H1 (cell line): Measurements from ENCODE around the gene IQUB. TPM values are rescaled to one million over a fixed set of nuclear protein-coding genes. Genes with fewer than 3 reads are reported as not detected.

ENCODE experiments used
- CTCF ChIA-PET: fragments of 300-600 bp; sonication (Branson Sonifier 250); formaldehyde crosslinking; loops from one replicate; lab custom pipeline; 2021; ENCODE audit not compliant: partially characterized antibody; lab: Charles Lee
- POLR2A ChIA-PET: fragments of 300-600 bp; sonication (Branson Sonifier 250); formaldehyde crosslinking; loops from one replicate; lab custom pipeline; 2021; ENCODE audit warnings: inconsistent platforms; ENCODE audit not compliant: partially characterized antibody; lab: Charles Lee
- DNase-seq, 2 experiments: peaks; one replicate each; pipeline versions ENCODE4 v3.0.0 to v3.0.0-alpha.2; 2010 to 2022; ENCODE audit warnings: low spot score in 2 of 2, low read depth in 1 of 2, mixed read lengths in 1 of 2
- FAIRE-seq: peaks from 2 replicates; lab custom pipeline; 2011; peaks lifted over from hg19 to GRCh38; lab: Jason Lieb, UNC
- H2AFZ ChIP-seq: 2 replicates; pipeline ENCODE4 v1.8.1; 2012; ENCODE audit warnings: low read length, inconsistent platforms
- H2AK5ac ChIP-seq: 2 replicates; pipeline ENCODE4 v1.6.1; 2013; ENCODE audit warnings: low read depth, low read length
- H2BK120ac ChIP-seq: replicated peaks from 2 replicates; pipeline ENCODE3; 2013; ENCODE audit warnings: low read depth, low read length, inconsistent platforms
- H2BK12ac ChIP-seq: 2 replicates; pipeline ENCODE4 v1.6.1; 2013; ENCODE audit warnings: low read depth, low read length
- H2BK15ac ChIP-seq: 2 replicates; pipeline ENCODE4 v1.6.1; 2013; ENCODE audit warnings: low read length
- H2BK20ac ChIP-seq: 2 replicates; pipeline ENCODE4 v1.6.1; 2013; ENCODE audit warnings: low read length
- H2BK5ac ChIP-seq: 2 replicates; pipeline ENCODE4 v1.6.1; 2013; ENCODE audit warnings: low read depth, low read length
- H3K14ac ChIP-seq: 2 replicates; pipeline ENCODE4 v1.6.1; 2013; ENCODE audit warnings: inconsistent platforms; ENCODE audit not compliant: insufficient read length
- H3K18ac ChIP-seq: 2 replicates; pipeline ENCODE4 v1.6.1; 2013; ENCODE audit warnings: low read length; ENCODE audit errors: extremely low read depth
- H3K23ac ChIP-seq: 2 replicates; pipeline ENCODE4 v1.6.1; 2013; ENCODE audit warnings: inconsistent platforms; ENCODE audit not compliant: insufficient read length
- H3K23me2 ChIP-seq: 2 replicates; pipeline ENCODE4 v1.6.1; 2013; ENCODE audit warnings: low read depth, low read length
- H3K27ac ChIP-seq: 2 replicates; pipeline ENCODE4 v1.6.1; 2011; ENCODE audit warnings: low read depth, low read length, inconsistent platforms
- H3K27me3 ChIP-seq, 4 experiments: replicated peaks in 1 of 4; 1 replicate in 1 of 4; 2 replicates in 3 of 4; pipeline versions ENCODE4 v1.6.1 to v1.8.1; 2011 to 2013; ENCODE audit warnings: low read length in 3 of 4, mild to moderate bottlenecking in 3 of 4, inconsistent platforms in 2 of 4, mixed read lengths in 2 of 4, moderate library complexity in 1 of 4; ENCODE audit not compliant: control insufficient read depth in 3 of 4, insufficient read depth in 3 of 4; ENCODE audit errors: extremely low read depth in 1 of 4
- H3K36me3 ChIP-seq, 4 experiments: 2 replicates each; pipeline versions ENCODE4 v1.6.1 to v1.8.1; 2011 to 2013; ENCODE audit warnings: mild to moderate bottlenecking in 4 of 4, low read length in 3 of 4, moderate library complexity in 2 of 4, control low read depth in 1 of 4, inconsistent platforms in 1 of 4; ENCODE audit not compliant: insufficient read depth in 4 of 4, control insufficient read depth in 2 of 4
- H3K4ac ChIP-seq: replicated peaks from 2 replicates; pipeline ENCODE3; 2013; ENCODE audit warnings: low read length, low read depth, mixed read lengths, inconsistent platforms; ENCODE audit not compliant: insufficient read length
- H3K4me1 ChIP-seq, 4 experiments: replicated peaks in 1 of 4; 1 replicate in 1 of 4; 2 replicates in 3 of 4; pipeline versions ENCODE4 v1.6.1 to v1.8.1; 2011 to 2013; ENCODE audit warnings: low read length in 3 of 4, inconsistent platforms in 2 of 4, mixed read lengths in 1 of 4; ENCODE audit not compliant: insufficient read depth in 4 of 4, control insufficient read depth in 3 of 4
- H3K4me2 ChIP-seq, 2 experiments: 2 replicates each; pipeline versions ENCODE4 v1.6.1 to v1.8.1; 2011 to 2013; ENCODE audit warnings: low read depth in 2 of 2, low read length in 2 of 2, control low read depth in 1 of 2, inconsistent platforms in 1 of 2, mild to moderate bottlenecking in 1 of 2; ENCODE audit not compliant: insufficient read depth in 1 of 2
- H3K4me3 ChIP-seq, 4 experiments: fragments of 200-600, 300-600 bp in 1 of 4; sonication (generic), shearing (Covaris generic), sonication (Bioruptor Twin) in 1 of 4; 2 replicates each; pipeline versions ENCODE4 v1.5.1 to v1.8.1; 2011 to 2016; ENCODE audit warnings: low read length in 4 of 4, low read depth in 3 of 4, control low read depth in 2 of 4, inconsistent platforms in 2 of 4, mild to moderate bottlenecking in 2 of 4, mixed read lengths in 1 of 4, moderate library complexity in 1 of 4; ENCODE audit not compliant: insufficient read depth in 2 of 4; ENCODE audit errors: extremely low read depth in 1 of 4
- H3K56ac ChIP-seq: replicated peaks from 2 replicates; pipeline ENCODE3; 2013; ENCODE audit warnings: low read depth, mild to moderate bottlenecking, mixed read lengths, low read length, inconsistent platforms; ENCODE audit not compliant: insufficient read length
- H3K79me1 ChIP-seq: 2 replicates; pipeline ENCODE4 v1.6.1; 2013; ENCODE audit warnings: low read depth, low read length, control low read depth
- H3K79me2 ChIP-seq, 2 experiments: 2 replicates each; pipeline versions ENCODE4 v1.6.1 to v1.8.1; 2012 to 2013; ENCODE audit warnings: low read length in 2 of 2, mild to moderate bottlenecking in 2 of 2, inconsistent platforms in 1 of 2; ENCODE audit not compliant: insufficient read depth in 2 of 2, control insufficient read depth in 1 of 2
- H3K9ac ChIP-seq, 4 experiments: replicated peaks in 1 of 4; 1 replicate in 1 of 4; 2 replicates in 3 of 4; pipeline versions ENCODE4 v1.6.1 to v1.8.1; 2011 to 2013; ENCODE audit warnings: low read depth in 3 of 4, low read length in 3 of 4, control low read depth in 2 of 4, mild to moderate bottlenecking in 2 of 4, moderate library complexity in 2 of 4, inconsistent platforms in 1 of 4; ENCODE audit errors: extremely low read depth in 1 of 4
- H3K9me3 ChIP-seq, 2 experiments: 2 replicates each; pipeline versions ENCODE4 v1.6.1 to v1.8.1; 2012 to 2013; ENCODE audit warnings: mild to moderate bottlenecking in 2 of 2, moderate library complexity in 2 of 2, control low read depth in 1 of 2, inconsistent platforms in 1 of 2, low read depth in 1 of 2, low read length in 1 of 2, mixed read lengths in 1 of 2; ENCODE audit not compliant: insufficient read depth in 2 of 2
- H4K20me1 ChIP-seq, 2 experiments: replicated peaks in 1 of 2; 2 replicates each; pipeline versions ENCODE3 to v1.8.1; 2011 to 2013; ENCODE audit warnings: inconsistent platforms in 2 of 2, low read length in 2 of 2, mild to moderate bottlenecking in 1 of 2; ENCODE audit not compliant: insufficient read depth in 2 of 2, control insufficient read depth in 1 of 2
- H4K5ac ChIP-seq: 2 replicates; pipeline ENCODE4 v1.6.1; 2013; ENCODE audit warnings: low read length, low read depth, mixed read lengths, inconsistent platforms; ENCODE audit not compliant: insufficient read length
- H4K8ac ChIP-seq: 2 replicates; pipeline ENCODE4 v1.8.0; 2013; ENCODE audit warnings: mild to moderate bottlenecking, moderate library complexity, low read length, inconsistent platforms; ENCODE audit not compliant: insufficient read depth; ENCODE audit errors: extremely low read depth
- H4K91ac ChIP-seq: replicated peaks from 2 replicates; pipeline ENCODE3; 2013; ENCODE audit warnings: low read length, mixed read lengths, inconsistent platforms; ENCODE audit not compliant: insufficient read length
- BCL11A ChIP-seq, 2 experiments: IDR thresholded peaks; one replicate each; pipeline ENCODE4 v1.6.1; 2011; ENCODE audit warnings: low read depth in 2 of 2, low read length in 2 of 2, mild to moderate bottlenecking in 2 of 2
- CBX8 ChIP-seq: fragments of 300-800, 300-1000 bp; sonication (generic); IDR thresholded peaks from 2 replicates; pipeline ENCODE4 v1.7.1; 2016; ENCODE audit warnings: low read depth, low read length, borderline replicate concordance
- CTCF ChIP-seq, 3 experiments: IDR thresholded peaks; 1 replicate in 2 of 3; 2 replicates in 1 of 3; pipeline versions ENCODE4 v1.5.1 to v1.6.1; 2011; ENCODE audit warnings: low read length in 3 of 3, mild to moderate bottlenecking in 3 of 3, inconsistent platforms in 2 of 3, low read depth in 1 of 3, moderate library complexity in 1 of 3; ENCODE audit not compliant: insufficient read depth in 1 of 3; ENCODE audit errors: control extremely low read depth in 1 of 3
- E2F6 ChIP-seq: IDR thresholded peaks from 2 replicates; pipeline ENCODE4 v1.6.1; 2012; ENCODE audit warnings: inconsistent platforms
- HDAC6 ChIP-seq: IDR thresholded peaks from one replicate; pipeline ENCODE4 v1.7.1; 2012; ENCODE audit warnings: low read depth, mild to moderate bottlenecking, inconsistent platforms, low read length, moderate library complexity
- MAX ChIP-seq: IDR thresholded peaks from 2 replicates; pipeline ENCODE4 v1.6.1; 2012; ENCODE audit warnings: inconsistent platforms
- PHF8 ChIP-seq: fragments of 200-600 bp; sonication (generic); conservative IDR thresholded peaks from 2 replicates; pipeline ENCODE4 v1.7.1; 2012; ENCODE audit warnings: low read depth, mild to moderate bottlenecking, inconsistent platforms, low read length, moderate library complexity
- POLR2A ChIP-seq, 2 experiments: IDR thresholded peaks; 1 replicate in 1 of 2; 2 replicates in 1 of 2; pipeline ENCODE4 v1.6.1; 2011; ENCODE audit warnings: low read depth in 2 of 2, low read length in 2 of 2, mild to moderate bottlenecking in 2 of 2; ENCODE audit errors: control extremely low read depth in 1 of 2
- TAF1 ChIP-seq: IDR thresholded peaks from 2 replicates; pipeline ENCODE4 v1.6.1; 2011; ENCODE audit warnings: mild to moderate bottlenecking, low read depth, low read length
- WGBS, 2 experiments: shearing (Covaris generic) in 1 of 2; methylation state at CpG; one replicate each; pipeline versions ENCODE4 v1.1.6 to v1.1.7; 2013 to 2015; ENCODE audit warnings: low lambda C conversion rate in 2 of 2, mixed read lengths in 2 of 2, inconsistent platforms in 1 of 2, low coverage in 1 of 2, missing lambda C conversion rate in 1 of 2; ENCODE audit not compliant: insufficient replicate concordance in 2 of 2, insufficient coverage in 1 of 2, insufficient read length in 1 of 2; ENCODE audit errors: extremely low coverage in 1 of 2, missing lambda C conversion rate in 1 of 2; 5-methylcytosine and 5-hydroxymethylcytosine counted together
- polyA plus RNA-seq, 7 experiments: library from polyadenylated mRNA; depleted of rRNA in 3 of 7; stranded (reverse) in 5 of 7; unstranded in 2 of 7; fragments of >200 nt in 5 of 7; fragments of 200-250 nt in 2 of 7; gene quantifications; 1 replicate in 5 of 7; 2 replicates in 1 of 7; 4 replicates in 1 of 7; pipeline versions ENCODE4 v1.2.1 to v1.2.3, GENCODE V29; 2011 to 2013; ENCODE audit warnings: missing spikeins in 2 of 7, mixed read lengths in 2 of 7
- total RNA-seq: library from RNA; stranded (reverse); fragmentation: NEBNext Ultra II Directional; extraction: Animal tissue kit (Norgen Biotek cat#: 25700); gene quantifications from 2 replicates; pipeline ENCODE4 v1.2.1, GENCODE V29; 2021

The IQUB gene
- total and polyA plus RNA-seq, 2 of the 8 experiments (the other 6 are each of a cell fraction or from before 2014, with no cell fraction given) = 0.12 to 0.82 TPM

GRCh38 chr7:123535517-123535916 is 1.1 kb upstream of the IQUB start:
- WGBS, 2 experiments = 94% methylated on average over 11 of the region's 12 CpGs; no CpG with 5 or more reads in 1 of the 2 experiments
- DNase-seq (no peak), FAIRE-seq (no peak)

More at GRCh38 chr7:123535517-123535916, 1.1 kb upstream of the IQUB start:
- ChIA-PET CTCF (interaction anchor here (0.6 to 1.8 kb wide), 5 partner anchors 33 to 1008 kb away, joined by 3 to 14 read pairs (median 4); no protein-coding TSS in a partner anchor), POLR2A (no interaction called here)
- no peak for TF ChIP-seq BCL11A (IDR thresholded peaks at IDR 0.05; ENCODE audit: low read depth in 2 of 2, low read length in 2 of 2)
- no peak for TF ChIP-seq CTCF (IDR thresholded peaks at IDR 0.05; ENCODE audit: control extremely low read depth in 1 of 3, insufficient read depth in 1 of 3, low read depth in 1 of 3, low read length in 3 of 3)
- no peak for TF ChIP-seq TAF1
- TF ChIP-seq MAX = no peak
- TF ChIP-seq E2F6 = no peak
- no peak for TF ChIP-seq HDAC6
- TF ChIP-seq CBX8 = no peak
- no peak for TF ChIP-seq POLR2A (IDR thresholded peaks at IDR 0.05; ENCODE audit: control extremely low read depth in 1 of 2, low read depth in 2 of 2, low read length in 2 of 2)
- no peak for TF ChIP-seq PHF8
- Histone ChIP-seq H3K9me3 (no peaks in the 10 kb centered on the region), H2BK120ac (no peak overlapping the region), H4K20me1 (no peaks in the 10 kb centered on the region), H3K4me1 (peaks cover 0 to 3% (median 3%) of the 10 kb centered on the region in 4 experiments; a peak in 3 of 7 replicates), H3K4me3 (peak overlapping the region in 2 of 4 experiments; percentile 58 to 81; a peak in 3 of 8 replicates), H3K27me3 (peaks cover 0 to 2% (median 1%) of the 10 kb centered on the region in 4 experiments; a peak in 4 of 7 replicates), H3K23me2 (peaks cover 5% of the 10 kb centered on the region), H2AK5ac (no peak overlapping the region), H3K4me2 (peak overlapping the region; percentile 43 to 94; a peak in 2 of 4 replicates), H2BK5ac (no peak overlapping the region), H3K18ac (no peak overlapping the region), H4K91ac (no peak overlapping the region), H2BK12ac (no peak overlapping the region), H3K79me2 (no peaks in the 10 kb centered on the region), H3K79me1 (no peaks in the 10 kb centered on the region), H3K23ac (no peak overlapping the region), H3K27ac (no peak overlapping the region), H4K5ac (no peak overlapping the region), H3K14ac (no peak overlapping the region), H2BK15ac (no peak overlapping the region), H3K4ac (no peak overlapping the region), H3K56ac (no peak overlapping the region), H3K36me3 (no peaks in the 10 kb centered on the region), H2BK20ac (no peak overlapping the region), H2AFZ (no peak overlapping the region), H4K8ac (no peak overlapping the region), H3K9ac (no peak overlapping the region)
